Esophagus squamous epithelium (tissue), 5 donors: Measurements from ENCODE around the gene KRTAP21-3. TPM values are rescaled to one million over a fixed set of nuclear protein-coding genes. Genes with fewer than 3 reads are reported as not detected.

Source experiments
- DNase-seq: peaks from one replicate; lab custom pipeline; 2025; lab: John Stamatoyannopoulos, UW
- H3K27ac ChIP-seq, 4 donors: fragments of 200-600 bp; sonication (generic); one replicate each; pipeline ENCODE4 v1.5.1; 2016 to 2019; ENCODE audit warnings: mild to moderate bottlenecking in 1 of 4
- H3K27me3 ChIP-seq, 4 donors: fragments of 200-600 bp; sonication (generic); 1 replicate in 3 of 4; 2 replicates in 1 of 4; pipeline versions ENCODE4 v1.5.1 to v1.6.0; 2017 to 2021; ENCODE audit warnings: antibody characterized with exemption in 1 of 4
- H3K36me3 ChIP-seq, 3 donors: fragments of 200-600 bp; sonication (generic); one replicate each; pipeline ENCODE4 v1.5.1; 2016 to 2019
- H3K4me1 ChIP-seq, 3 donors: fragments of 200-600 bp; sonication (generic); one replicate each; pipeline ENCODE4 v1.5.1; 2017 to 2019
- H3K4me3 ChIP-seq, 4 donors: fragments of 200-600 bp; sonication (generic); 1 replicate in 3 of 4; 2 replicates in 1 of 4; pipeline ENCODE4 v1.5.1; 2016 to 2019; ENCODE audit warnings: mild to moderate bottlenecking in 2 of 4, moderate library complexity in 1 of 4
- H3K9me3 ChIP-seq, 3 donors: fragments of 200-600 bp; sonication (generic); one replicate each; pipeline ENCODE4 v1.5.1; 2016 to 2019
- CTCF ChIP-seq, 6 experiments: fragments of 450-650 bp in 4 of 6; fragments of 200-600 bp in 2 of 6; sonication (generic) in 2 of 6; IDR thresholded peaks; one replicate each; pipeline ENCODE4 v1.5.1; 2016 to 2019; ENCODE audit warnings: antibody characterized with exemption in 6 of 6, mild to moderate bottlenecking in 4 of 6, moderate library complexity in 4 of 6
- POLR2A ChIP-seq, 4 donors: fragments of 450-650 bp; IDR thresholded peaks; one replicate each; pipeline ENCODE4 v1.6.1; 2017; ENCODE audit warnings: antibody characterized with exemption in 4 of 4, mild to moderate bottlenecking in 4 of 4, moderate library complexity in 3 of 4
- WGBS, 2 donors: methylation state at CpG; one replicate each; pipeline ENCODE4 v1.1.5; 2018; 5-methylcytosine and 5-hydroxymethylcytosine counted together
- intact Hi-C: fragments of 100-400 bp; cut with DNase I; formaldehyde crosslinking; loops from one replicate; pipeline ENCODE4 v1.15.0; 2022
- total RNA-seq, 4 donors: library from RNA; depleted of rRNA; stranded (reverse); fragments of >200 nt; gene quantifications; one replicate each; pipeline ENCODE4 v1.1.0, GENCODE V29; 2016
- donor health status: DM: yes; HTN: yes; CAD: no.

KRTAP21-3 gene
- total RNA-seq, 4 donors from 2014 or later, result not detected

- peaks cover 0 to 4% (median 0%) of the 10 kb centered on the region in 3 donors for H3K9me3 ChIP-seq
- no peaks in the 10 kb centered on the region for H3K36me3 ChIP-seq
- H3K4me1 ChIP-seq, result no peaks in the 10 kb centered on the region
- intact Hi-C loops, result no loop called here
- WGBS, 2 donors, result 53 to 67% methylated on average over 2 of the region's 2 CpGs
- no peak overlapping the region for H3K4me3 ChIP-seq
- no peaks in the 10 kb centered on the region for H3K27me3 ChIP-seq
- DNase-seq, result no peak
- TF ChIP-seq CTCF (IDR thresholded peaks at IDR 0.05) (no peak), POLR2A (IDR thresholded peaks at IDR 0.05) (no peak)
- H3K27ac ChIP-seq, result no peak overlapping the region
These were observed 3.6 kb downstream of the KRTAP21-3 start for GRCh38 chr21:30714946-30715345.

- TF ChIP-seq CTCF (IDR thresholded peaks at IDR 0.05) (no peak), POLR2A (IDR thresholded peaks at IDR 0.05) (no peak)
These were observed 4.1 kb downstream of the KRTAP21-3 start for GRCh38 chr21:30714456-30714855.

GRCh38 chr21:30713766-30714165 is 4.8 kb downstream of the KRTAP21-3 start:
- Histone ChIP-seq H3K27me3 (no peaks in the 10 kb centered on the region), H3K9me3 (peaks cover 0 to 4% (median 0%) of the 10 kb centered on the region in 3 donors), H3K4me1 (no peaks in the 10 kb centered on the region), H3K36me3 (no peaks in the 10 kb centered on the region), H3K27ac (no peak overlapping the region), H3K4me3 (no peak overlapping the region)
- DNase-seq, result no peak
- intact Hi-C loops, result no loop called here
- TF ChIP-seq POLR2A (IDR thresholded peaks at IDR 0.05) (no peak), CTCF (IDR thresholded peaks at IDR 0.05) (no peak)
- 83 to 90% methylated on average over 3 of the region's 3 CpGs for WGBS, 2 donors

More at GRCh38 chr21:30714456-30714855, 4.1 kb downstream of the KRTAP21-3 start:
- intact Hi-C loops, result no loop called here
- no peak for DNase-seq
- no peaks in the 10 kb centered on the region for H3K27me3 ChIP-seq
- H3K36me3 ChIP-seq, result no peaks in the 10 kb centered on the region
- no peak overlapping the region for H3K27ac ChIP-seq
- H3K4me1 ChIP-seq, result no peaks in the 10 kb centered on the region
- WGBS, 2 donors, result 56 to 77% methylated on average over 3 of the region's 3 CpGs
- no peak overlapping the region for H3K4me3 ChIP-seq
- H3K9me3 ChIP-seq, result peaks cover 0 to 4% (median 0%) of the 10 kb centered on the region in 3 donors

- intact Hi-C loops, result no loop called here
These were observed 8.1 kb downstream of the KRTAP21-3 start for GRCh38 chr21:30710499-30710898.

GRCh38 chr21:30707409-30707808 is 11.2 kb downstream of the KRTAP21-3 start:
- intact Hi-C loops, result no loop called here
- H3K4me3 ChIP-seq, result no peak overlapping the region

More at GRCh38 chr21:30710499-30710898, 8.1 kb downstream of the KRTAP21-3 start:
- WGBS, 2 donors, result 12 to 18% methylated on average over 3 of the region's 3 CpGs
- DNase-seq, result no peak
- Histone ChIP-seq H3K27me3 (no peaks in the 10 kb centered on the region), H3K9me3 (peaks cover 0 to 4% (median 0%) of the 10 kb centered on the region in 3 donors), H3K36me3 (no peaks in the 10 kb centered on the region), H3K27ac (no peak overlapping the region), H3K4me3 (no peak overlapping the region), H3K4me1 (no peaks in the 10 kb centered on the region)
- no peak for TF ChIP-seq CTCF (IDR thresholded peaks at IDR 0.05)

More at GRCh38 chr21:30707409-30707808, 11.2 kb downstream of the KRTAP21-3 start:
- Histone ChIP-seq H3K36me3 (no peaks in the 10 kb centered on the region), H3K27me3 (no peaks in the 10 kb centered on the region), H3K9me3 (peaks cover 0 to 4% (median 0%) of the 10 kb centered on the region in 3 donors), H3K4me1 (no peaks in the 10 kb centered on the region), H3K27ac (no peak overlapping the region)
- DNase-seq, result no peak
- TF ChIP-seq POLR2A (IDR thresholded peaks at IDR 0.05) (no peak), CTCF (IDR thresholded peaks at IDR 0.05) (no peak)
